T-helper 1 cell treated with Interleukin-12 subunit alpha and Interleukin-12 subunit beta and Interleukin-4 antibody, amounts not matched to agents 30 μg/mL and 1 μg/mL, for 36 hours (primary cell): ENCODE measurements around the gene DBNDD1.

ENCODE experiments used
- H3K27ac Mint-ChIP-seq: one replicate; pipeline ENCODE4 v1.8.0; 2021; ENCODE audit warnings: mild to moderate bottlenecking, mixed read lengths
- H3K27me3 Mint-ChIP-seq: one replicate; pipeline ENCODE4 v1.8.0; 2021; ENCODE audit warnings: low read depth, mixed read lengths
- H3K36me3 Mint-ChIP-seq: one replicate; pipeline ENCODE4 v1.8.0; 2021; ENCODE audit warnings: low read depth, mixed read lengths
- H3K4me1 Mint-ChIP-seq: one replicate; pipeline ENCODE4 v1.8.0; 2021; ENCODE audit warnings: low read depth, mixed read lengths
- H3K4me3 Mint-ChIP-seq: one replicate; pipeline ENCODE4 v1.8.0; 2021; ENCODE audit warnings: mild to moderate bottlenecking, moderate library complexity, mixed read lengths
- H3K9me3 Mint-ChIP-seq: one replicate; pipeline ENCODE4 v1.8.0; 2021; ENCODE audit warnings: mixed read lengths

DBNDD1 gene

GRCh38 chr16:90027611-90028010 lies 8.4 kb upstream of the DBNDD1 start:
- no peaks in the 10 kb centered on the region for H3K27me3 Mint-ChIP-seq
- peaks cover 8% of the 10 kb centered on the region for H3K9me3 Mint-ChIP-seq
- no peak overlapping the region for H3K27ac Mint-ChIP-seq
- peaks cover 8% of the 10 kb centered on the region for H3K36me3 Mint-ChIP-seq
- H3K4me1 Mint-ChIP-seq: peaks cover 8% of the 10 kb centered on the region
- H3K4me3 Mint-ChIP-seq: no peak overlapping the region

GRCh38 chr16:90026135-90026534 lies 6.9 kb upstream of the DBNDD1 start:
- Mint-ChIP-seq H3K27ac (no peak overlapping the region), H3K36me3 (peaks cover 2% of the 10 kb centered on the region), H3K4me1 (peaks cover 9% of the 10 kb centered on the region), H3K9me3 (peaks cover 3% of the 10 kb centered on the region), H3K4me3 (no peak overlapping the region), H3K27me3 (peaks cover 4% of the 10 kb centered on the region)

GRCh38 chr16:90023078-90023447 lies 3.8 kb upstream of the DBNDD1 start:
- Mint-ChIP-seq H3K9me3 (peaks cover 3% of the 10 kb centered on the region), H3K36me3 (peaks cover 2% of the 10 kb centered on the region), H3K27ac (no peak overlapping the region)

GRCh38 chr16:90022209-90023077 lies 3.2 kb upstream of the DBNDD1 start:
- peaks cover 14% of the 10 kb centered on the region for H3K4me1 Mint-ChIP-seq
- H3K27ac Mint-ChIP-seq: peak overlapping the region; percentile 57
- H3K27me3 Mint-ChIP-seq: peaks cover 24% of the 10 kb centered on the region
- H3K36me3 Mint-ChIP-seq: peaks cover 2% of the 10 kb centered on the region
- H3K4me3 Mint-ChIP-seq: peak overlapping the region; percentile 68
- peaks cover 3% of the 10 kb centered on the region for H3K9me3 Mint-ChIP-seq

More at GRCh38 chr16:90023078-90023447, 3.8 kb upstream of the DBNDD1 start:
- H3K4me1 Mint-ChIP-seq: peaks cover 14% of the 10 kb centered on the region
- peaks cover 17% of the 10 kb centered on the region for H3K27me3 Mint-ChIP-seq
- H3K4me3 Mint-ChIP-seq: peak overlapping the region; percentile 68

GRCh38 chr16:90020838-90021382 lies 1.7 kb upstream of the DBNDD1 start:
- H3K4me3 Mint-ChIP-seq: peak overlapping the region; percentile 42
- H3K4me1 Mint-ChIP-seq: peaks cover 11% of the 10 kb centered on the region
- H3K36me3 Mint-ChIP-seq: peaks cover 2% of the 10 kb centered on the region
- H3K27me3 Mint-ChIP-seq: peaks cover 24% of the 10 kb centered on the region
- no peak overlapping the region for H3K27ac Mint-ChIP-seq
- H3K9me3 Mint-ChIP-seq: peaks cover 3% of the 10 kb centered on the region

GRCh38 chr16:90020260-90020837 lies 1.1 kb upstream of the DBNDD1 start:
- H3K27me3 Mint-ChIP-seq: peaks cover 28% of the 10 kb centered on the region

GRCh38 chr16:90019543-90020259 lies 445 bp upstream of the DBNDD1 start:
- H3K9me3 Mint-ChIP-seq: peaks cover 3% of the 10 kb centered on the region
- peaks cover 2% of the 10 kb centered on the region for H3K36me3 Mint-ChIP-seq
- peaks cover 30% of the 10 kb centered on the region for H3K27me3 Mint-ChIP-seq
- H3K27ac Mint-ChIP-seq: no peak overlapping the region
- H3K4me3 Mint-ChIP-seq: peak overlapping the region; percentile 70
- H3K4me1 Mint-ChIP-seq: peaks cover 11% of the 10 kb centered on the region

More at GRCh38 chr16:90020260-90020837, 1.1 kb upstream of the DBNDD1 start:
- peak overlapping the region; percentile 70 for H3K4me3 Mint-ChIP-seq
- H3K36me3 Mint-ChIP-seq: peaks cover 2% of the 10 kb centered on the region
- no peak overlapping the region for H3K27ac Mint-ChIP-seq
- peaks cover 3% of the 10 kb centered on the region for H3K9me3 Mint-ChIP-seq
- peaks cover 11% of the 10 kb centered on the region for H3K4me1 Mint-ChIP-seq

GRCh38 chr16:90018297-90018651 lies 982 bp downstream of the DBNDD1 start:
- Mint-ChIP-seq H3K4me3 (peak overlapping the region; percentile 61), H3K27ac (no peak overlapping the region), H3K36me3 (peaks cover 2% of the 10 kb centered on the region), H3K4me1 (peaks cover 11% of the 10 kb centered on the region), H3K27me3 (peaks cover 30% of the 10 kb centered on the region), H3K9me3 (peaks cover 3% of the 10 kb centered on the region)

GRCh38 chr16:90016339-90016950 lies 2.8 kb downstream of the DBNDD1 start:
- Mint-ChIP-seq H3K4me3 (no peak overlapping the region), H3K36me3 (no peaks in the 10 kb centered on the region), H3K27me3 (peaks cover 31% of the 10 kb centered on the region), H3K27ac (no peak overlapping the region), H3K4me1 (peaks cover 4% of the 10 kb centered on the region), H3K9me3 (no peaks in the 10 kb centered on the region)

GRCh38 chr16:90015586-90016338 lies 3.5 kb downstream of the DBNDD1 start:
- Mint-ChIP-seq H3K36me3 (no peaks in the 10 kb centered on the region), H3K9me3 (no peaks in the 10 kb centered on the region), H3K27ac (no peak overlapping the region), H3K4me1 (peaks cover 4% of the 10 kb centered on the region), H3K27me3 (peaks cover 31% of the 10 kb centered on the region), H3K4me3 (no peak overlapping the region)

- Mint-ChIP-seq H3K36me3 (no peaks in the 10 kb centered on the region), H3K27ac (no peak overlapping the region), H3K4me3 (no peak overlapping the region), H3K27me3 (peaks cover 24% of the 10 kb centered on the region), H3K4me1 (peaks cover 9% of the 10 kb centered on the region), H3K9me3 (no peaks in the 10 kb centered on the region)
These were observed 6.1 kb downstream of the DBNDD1 start for GRCh38 chr16:90012991-90013745.

- Mint-ChIP-seq H3K36me3 (no peaks in the 10 kb centered on the region), H3K27ac (no peak overlapping the region), H3K9me3 (no peaks in the 10 kb centered on the region), H3K4me3 (no peak overlapping the region), H3K4me1 (peaks cover 9% of the 10 kb centered on the region), H3K27me3 (peaks cover 16% of the 10 kb centered on the region)
These were observed 7.3 kb downstream of the DBNDD1 start for GRCh38 chr16:90011908-90012501.

- Mint-ChIP-seq H3K27ac (no peak overlapping the region), H3K4me3 (no peak overlapping the region), H3K9me3 (no peaks in the 10 kb centered on the region), H3K4me1 (peaks cover 9% of the 10 kb centered on the region), H3K36me3 (no peaks in the 10 kb centered on the region), H3K27me3 (peaks cover 16% of the 10 kb centered on the region)
These were observed 7.8 kb downstream of the DBNDD1 start for GRCh38 chr16:90011508-90011819.
